Panc1 (cell line): ENCODE data around the gene SLC12A8. TPM values are rescaled to one million over a fixed set of nuclear protein-coding genes. Genes with fewer than 3 reads are reported as not detected.

Experiments
- ATAC-seq: fragments of 200-7000 bp; cut with Tn5 transposase; 2 replicates; pipeline ENCODE4 v1.9.1; 2020; ENCODE audit warnings: mild to moderate bottlenecking, moderate library complexity
- BruUV-seq: library from RNA; stranded (reverse); fragments of 400-500 nt; replicated peaks from 2 replicates; lab custom pipeline; 2021; lab: Mats Ljungman, UMichigan
- CTCF ChIA-PET: fragments of 300-600 bp; sonication (Branson Sonifier 250); formaldehyde crosslinking; loops from one replicate; lab custom pipeline; 2022; ENCODE audit warnings: antibody characterized with exemption; lab: Charles Lee
- POLR2A ChIA-PET: fragments of 300-600 bp; sonication (Branson Sonifier 250); formaldehyde crosslinking; loops from one replicate; lab custom pipeline; 2022; ENCODE audit warnings: antibody characterized with exemption; lab: Charles Lee
- DNase-seq: peaks from one replicate; pipeline ENCODE4 v3.0.0-alpha.2; 2010; ENCODE audit warnings: low read depth, low spot score
- H3K27ac ChIP-seq: 2 replicates; pipeline ENCODE4 v1.5.1; 2011; ENCODE audit warnings: mild to moderate bottlenecking, low read length, inconsistent platforms
- H3K27me3 ChIP-seq: fragments of 200-500 bp; sonication (Bioruptor generic); 2 replicates; pipeline ENCODE4 v1.6.0; 2014; ENCODE audit warnings: low read length, inconsistent platforms; ENCODE audit not compliant: control insufficient read depth, insufficient read depth
- H3K36me3 ChIP-seq: fragments of 200-500 bp; sonication (Bioruptor generic); 2 replicates; pipeline ENCODE4 v1.5.1; 2014; ENCODE audit warnings: inconsistent platforms, mild to moderate bottlenecking, low read length, moderate library complexity; ENCODE audit not compliant: control insufficient read depth, insufficient read depth
- H3K4me1 ChIP-seq: 2 replicates; pipeline ENCODE4 v1.5.1; 2011; ENCODE audit warnings: inconsistent platforms, mild to moderate bottlenecking, low read length, moderate library complexity; ENCODE audit not compliant: control insufficient read depth, insufficient read depth
- H3K4me3 ChIP-seq, 2 experiments: 2 replicates each; pipeline ENCODE4 v1.5.1; 2011 to 2012; ENCODE audit warnings: low read depth in 2 of 2, low read length in 2 of 2, mild to moderate bottlenecking in 2 of 2, inconsistent platforms in 1 of 2, moderate library complexity in 1 of 2
- H3K9me3 ChIP-seq: fragments of 200-500 bp; sonication (Bioruptor generic); 2 replicates; pipeline ENCODE4 v1.5.1; 2014; ENCODE audit warnings: low read depth, mild to moderate bottlenecking, inconsistent platforms, low read length, moderate library complexity; ENCODE audit not compliant: control insufficient read depth, insufficient read depth
- CTCF ChIP-seq: fragments of 450-650 bp; IDR thresholded peaks from 2 replicates; pipeline ENCODE4 v1.5.1; 2017; ENCODE audit warnings: mild to moderate bottlenecking
- POLR2AphosphoS5 ChIP-seq: IDR thresholded peaks from 2 replicates; pipeline ENCODE4 v1.6.1; 2012; ENCODE audit warnings: mild to moderate bottlenecking, low read depth, low read length, moderate library complexity
- REST ChIP-seq, 2 experiments: IDR thresholded peaks; 2 replicates each; pipeline ENCODE4 v1.6.1; 2011 to 2012; ENCODE audit warnings: low read depth in 2 of 2, control low read depth in 1 of 2, low read length in 1 of 2, mild to moderate bottlenecking in 1 of 2, moderate library complexity in 1 of 2; ENCODE audit not compliant: insufficient read depth in 1 of 2
- SIN3A ChIP-seq: IDR thresholded peaks from 2 replicates; pipeline ENCODE4 v1.6.1; 2012; ENCODE audit warnings: low read depth, mild to moderate bottlenecking, low read length, moderate library complexity, borderline replicate concordance; ENCODE audit not compliant: insufficient read depth
- TCF7L2 ChIP-seq: IDR thresholded peaks from 2 replicates; pipeline ENCODE4 v1.6.1; 2011; ENCODE audit warnings: mild to moderate bottlenecking, low read depth, low read length, inconsistent platforms
- in situ Hi-C: cut with HindIII; loops from 2 replicates; pipeline ENCODE4 v1.10.0; 2016; ENCODE audit warnings: low sequenced_read_pairs, low pct_unique_long_range_greater_than_20kb
- intact Hi-C: fragments of 100-400 bp; cut with micrococcal nuclease; formaldehyde crosslinking; loops from one replicate; pipeline ENCODE4 v1.10.0; 2022; ENCODE audit not compliant: unreplicated experiment
- total RNA-seq: library from RNA; stranded (reverse); gene quantifications from one replicate; pipeline ENCODE4 v1.2.1, GENCODE V29; 2021; ENCODE audit not compliant: unreplicated experiment

The SLC12A8 gene
- total RNA-seq, 1 experiment from 2014 or later: 7.0 TPM

GRCh38 chr3:125048282-125048681, 164.3 kb downstream of the SLC12A8 start:
- no TSS peak for BruUV-seq
- DNase-seq (no peak), ATAC-seq (no peak)
- intact Hi-C loops: no loop called here
- no peak for TF ChIP-seq REST (IDR thresholded peaks at IDR 0.05; ENCODE audit: insufficient read depth in 1 of 2, low read depth in 2 of 2, low read length in 1 of 2)
- no peak for TF ChIP-seq SIN3A
- TF ChIP-seq CTCF: no peak
- no peak for TF ChIP-seq TCF7L2
- TF ChIP-seq POLR2AphosphoS5: no peak
- in situ Hi-C loops: no loop called here
- H3K27ac ChIP-seq: no peak overlapping the region
- H3K9me3 ChIP-seq: no peaks in the 10 kb centered on the region
- ChIA-PET POLR2A (interaction anchor here (0.6 kb wide), 2 partner anchors 20 to 360 kb away, joined by 3 to 4 read pairs; no protein-coding TSS in a partner anchor), CTCF (no interaction called here)
- H3K27me3 ChIP-seq: no peaks in the 10 kb centered on the region
- no peaks in the 10 kb centered on the region for H3K36me3 ChIP-seq
- no peak overlapping the region for H3K4me3 ChIP-seq
- H3K4me1 ChIP-seq: peaks cover 79% of the 10 kb centered on the region

- CTCF ChIA-PET: no interaction called here
- POLR2A ChIA-PET: no interaction called here
- H3K9me3 ChIP-seq: no peaks in the 10 kb centered on the region
- BruUV-seq: no TSS peak
- peak; percentile 62 for ATAC-seq
- DNase-seq: no peak
- H3K4me1 ChIP-seq: peaks cover 65% of the 10 kb centered on the region
- intact Hi-C loops (no loop called here), in situ Hi-C loops (no loop called here)
- no peaks in the 10 kb centered on the region for H3K27me3 ChIP-seq
- no peak overlapping the region for H3K4me3 ChIP-seq
- peak overlapping the region; percentile 39; the same call in 1 of the 2 replicates for H3K27ac ChIP-seq
- TF ChIP-seq REST (IDR thresholded peaks at IDR 0.05; ENCODE audit: insufficient read depth in 1 of 2, low read depth in 2 of 2, low read length in 1 of 2) (no peak), CTCF (no peak), POLR2AphosphoS5 (no peak), TCF7L2 (no peak), SIN3A (no peak)
- no peaks in the 10 kb centered on the region for H3K36me3 ChIP-seq
Measured at GRCh38 chr3:125045965-125046364, 166.6 kb downstream of the SLC12A8 start.
